Measurements from ENCODE around the gene ROR2.

DNA sequence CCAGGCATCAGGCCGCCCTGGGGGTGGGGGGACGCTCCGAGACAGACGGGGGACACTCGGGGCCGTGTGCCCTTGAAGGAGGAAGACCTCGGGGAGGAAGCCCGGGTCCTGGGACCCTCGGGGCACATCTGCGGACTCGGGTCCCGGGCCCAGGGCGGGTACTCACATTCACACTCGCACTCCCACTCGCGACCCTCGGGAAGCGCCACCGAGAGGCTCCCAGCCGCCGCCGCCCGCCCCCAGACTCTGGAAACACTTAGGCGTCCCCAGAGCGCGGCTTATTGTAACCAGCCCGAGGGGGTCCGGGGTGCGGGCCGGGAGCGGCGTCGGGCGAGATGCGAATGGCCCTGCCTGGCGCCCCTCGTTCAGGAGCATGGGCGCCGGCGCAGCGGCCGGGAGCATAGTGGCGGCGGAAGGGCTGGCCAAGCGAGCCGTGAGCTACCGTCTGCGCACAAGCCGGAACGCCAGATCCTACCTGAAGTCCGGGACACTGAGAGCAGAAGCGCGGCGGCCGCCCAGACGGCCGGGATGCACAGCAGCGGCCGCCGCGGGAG lies 559 bp downstream of the ROR2 start:
- no peak for TF ChIP-seq POLR2A (IDR thresholded peaks at IDR 0.05; ENCODE audit: low read length)
- no peak for TF ChIP-seq GATA1 (IDR thresholded peaks at IDR 0.05; ENCODE audit: low read depth, low read length)
